Measurements from ENCODE around the gene BAAT. TPM values are rescaled to one million over a fixed set of nuclear protein-coding genes. Genes with fewer than 3 reads are reported as not detected.

BAAT gene
- total RNA-seq, 2 experiments from 2014 or later: not detected

- H3K27ac Mint-ChIP-seq: no peak overlapping the region
- peaks cover 37% of the 10 kb centered on the region for H3K4me1 Mint-ChIP-seq
- POLR2A ChIA-PET: no interaction called here
- H3K9me3 Mint-ChIP-seq: peaks cover 21% of the 10 kb centered on the region
- no peak overlapping the region for H3K4me3 Mint-ChIP-seq
- no peaks in the 10 kb centered on the region for H3K27me3 Mint-ChIP-seq
- H3K36me3 Mint-ChIP-seq (ENCODE audit: low read depth): peaks cover 75% of the 10 kb centered on the region
- CTCF ChIA-PET: no interaction called here
- no peak for DNase-seq
These were observed 8.3 kb upstream of the BAAT start for GRCh38 chr9:101393135-101393534.

DNA sequence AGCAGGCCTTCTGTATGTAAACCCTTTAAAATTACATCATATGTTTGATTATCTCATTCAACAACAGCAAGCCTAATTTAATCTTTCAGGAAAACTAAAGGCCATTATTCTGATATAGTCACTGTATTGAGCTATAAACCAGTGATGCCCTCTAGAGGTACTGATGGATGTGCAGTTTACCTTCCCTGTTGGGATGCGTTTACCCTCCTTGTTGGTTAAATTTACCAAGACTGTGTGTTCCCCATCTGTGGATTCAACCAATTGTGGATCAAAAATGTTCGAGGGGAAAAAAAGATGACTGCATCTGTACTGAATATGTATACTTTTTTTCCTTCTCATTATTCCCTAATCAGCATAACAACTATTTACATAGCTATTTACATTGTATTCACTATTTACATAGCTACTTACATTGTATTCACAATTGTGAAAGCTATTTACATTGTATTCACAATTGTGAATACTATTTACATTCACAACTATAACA lies 3.7 kb upstream of the BAAT start:
- no peak overlapping the region for H3K27ac Mint-ChIP-seq
- no peak overlapping the region for H3K4me3 Mint-ChIP-seq
- peaks cover 21% of the 10 kb centered on the region for H3K9me3 Mint-ChIP-seq
- DNase-seq: no peak
- CTCF ChIA-PET: interaction anchor here (0.5 to 2.3 kb wide), 7 partner anchors 11 to 707 kb away, joined by 3 to 16 read pairs (median 4); partner anchors contain the start of genes MRPL50 and ZNF189
- peaks cover 54% of the 10 kb centered on the region for H3K36me3 Mint-ChIP-seq (ENCODE audit: low read depth)
- H3K27me3 Mint-ChIP-seq: no peaks in the 10 kb centered on the region
- POLR2A ChIA-PET: interaction anchor here (1.9 kb wide), 1 partner anchor 10 kb away, joined by 8 read pairs; the partner anchor contains the start of genes MRPL50 and ZNF189
- peaks cover 10% of the 10 kb centered on the region for H3K4me1 Mint-ChIP-seq

DNA sequence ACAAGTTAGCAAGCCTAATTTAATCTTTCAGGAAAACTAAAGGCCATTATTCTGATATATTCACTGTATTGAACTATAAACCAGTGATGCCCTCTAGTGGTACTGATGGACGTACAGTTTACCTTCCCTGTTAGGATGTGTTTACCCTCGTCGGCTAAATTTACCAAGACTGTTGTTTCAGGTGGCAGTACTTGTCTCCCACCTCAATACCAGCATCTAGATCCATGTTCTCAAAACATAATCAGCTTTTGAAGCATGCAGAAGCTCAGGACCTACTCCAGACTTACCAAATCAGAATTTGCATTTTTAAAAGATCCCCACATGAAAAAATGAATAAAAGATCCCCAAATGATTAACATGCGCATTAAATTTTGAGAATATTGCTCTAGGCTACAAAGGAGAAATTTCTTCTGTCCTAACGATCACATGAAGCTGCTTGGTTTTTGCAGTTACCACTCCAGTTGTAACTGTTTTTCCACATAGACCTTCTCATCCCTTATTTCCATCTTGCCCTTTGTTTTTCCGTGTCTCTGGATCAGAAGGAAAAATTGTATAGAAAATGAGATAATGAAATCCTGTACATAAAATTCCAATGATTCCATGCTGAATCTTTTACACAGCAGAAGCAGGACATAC lies 3.2 kb upstream of the BAAT start:
- POLR2A ChIA-PET: interaction anchor here (1.9 kb wide), 1 partner anchor 10 kb away, joined by 8 read pairs; the partner anchor contains the start of genes MRPL50 and ZNF189
- H3K36me3 Mint-ChIP-seq (ENCODE audit: low read depth): peaks cover 51% of the 10 kb centered on the region
- DNase-seq: no peak
- H3K9me3 Mint-ChIP-seq: peaks cover 19% of the 10 kb centered on the region
- H3K27me3 Mint-ChIP-seq: peaks cover 2% of the 10 kb centered on the region
- CTCF ChIA-PET: interaction anchor here (0.5 to 2.3 kb wide), 7 partner anchors 10 to 706 kb away, joined by 3 to 16 read pairs (median 4); partner anchors contain the start of genes MRPL50 and ZNF189
- H3K4me1 Mint-ChIP-seq: peaks cover 8% of the 10 kb centered on the region
- H3K4me3 Mint-ChIP-seq: no peak overlapping the region
- H3K27ac Mint-ChIP-seq: no peak overlapping the region

DNA sequence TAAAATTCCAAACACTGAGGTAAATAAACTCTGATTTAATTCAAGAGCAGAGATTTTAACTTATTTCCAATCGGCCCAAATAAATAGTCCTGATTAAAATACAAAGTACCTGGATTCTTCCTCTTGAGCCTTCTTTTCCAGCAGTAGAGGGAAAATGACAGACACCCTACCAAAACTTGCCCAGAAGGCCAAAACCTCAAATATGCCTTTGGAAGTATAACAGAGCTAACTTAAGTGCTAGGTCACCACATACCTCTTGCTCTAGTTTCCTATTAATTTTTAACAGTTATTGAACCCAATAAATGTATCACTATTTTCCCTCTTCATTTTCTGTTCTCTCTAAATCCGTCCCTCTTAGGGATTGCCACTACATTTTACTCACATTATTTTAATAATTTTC lies 1.4 kb downstream of the BAAT start:
- ChIA-PET CTCF (no interaction called here), POLR2A (no interaction called here)
- H3K4me3 Mint-ChIP-seq: no peak overlapping the region
- no peak overlapping the region for H3K27ac Mint-ChIP-seq
- peaks cover 4% of the 10 kb centered on the region for H3K27me3 Mint-ChIP-seq
- no peaks in the 10 kb centered on the region for H3K4me1 Mint-ChIP-seq
- no peak for DNase-seq
- peaks cover 12% of the 10 kb centered on the region for H3K36me3 Mint-ChIP-seq (ENCODE audit: low read depth)
- peaks cover 9% of the 10 kb centered on the region for H3K9me3 Mint-ChIP-seq

DNA sequence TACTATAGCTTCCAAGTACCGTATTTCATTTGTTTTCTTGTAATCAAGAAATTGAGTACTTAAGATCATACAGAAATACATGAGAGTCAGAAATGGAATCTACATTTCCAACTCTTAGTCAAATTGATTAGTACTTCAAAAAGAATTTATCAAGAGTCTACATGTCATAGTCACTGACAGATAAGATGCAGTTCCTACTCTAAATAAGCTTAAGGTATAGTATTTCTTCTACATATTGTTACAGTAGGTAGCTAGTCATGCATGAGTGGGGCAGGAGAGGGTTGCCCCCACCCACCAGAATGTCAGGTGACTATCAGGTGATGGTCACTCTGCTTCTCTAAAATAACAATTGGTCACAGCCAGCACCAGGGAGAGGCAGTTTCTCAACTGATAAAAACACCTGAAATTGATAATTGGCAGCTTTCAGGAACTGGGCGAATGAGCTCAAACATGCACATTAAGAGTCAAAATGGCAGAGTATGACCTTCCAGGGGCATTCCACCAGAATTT lies 2.9 kb downstream of the BAAT start:
- peaks cover 9% of the 10 kb centered on the region for H3K9me3 Mint-ChIP-seq

GRCh38 chr9:101381118-101381517 lies 3.7 kb downstream of the BAAT start:
- Mint-ChIP-seq H3K4me1 (no peaks in the 10 kb centered on the region), H3K27ac (no peak overlapping the region), H3K27me3 (peaks cover 4% of the 10 kb centered on the region), H3K9me3 (peaks cover 8% of the 10 kb centered on the region), H3K36me3 (ENCODE audit: low read depth) (peaks cover 6% of the 10 kb centered on the region), H3K4me3 (no peak overlapping the region)
- ChIA-PET POLR2A (no interaction called here), CTCF (no interaction called here)
- no peak for DNase-seq

More for the DNA sequence above, 2.9 kb downstream of the BAAT start:
- no peak overlapping the region for H3K27ac Mint-ChIP-seq
- ChIA-PET POLR2A (no interaction called here), CTCF (interaction anchor here (0.6 kb wide), 1 partner anchor 12 kb away, joined by 4 read pairs; no protein-coding TSS in a partner anchor)
- peaks cover 6% of the 10 kb centered on the region for H3K36me3 Mint-ChIP-seq (ENCODE audit: low read depth)
- no peak for DNase-seq
- H3K27me3 Mint-ChIP-seq: peaks cover 4% of the 10 kb centered on the region
- no peaks in the 10 kb centered on the region for H3K4me1 Mint-ChIP-seq
- H3K4me3 Mint-ChIP-seq: no peak overlapping the region

DNA sequence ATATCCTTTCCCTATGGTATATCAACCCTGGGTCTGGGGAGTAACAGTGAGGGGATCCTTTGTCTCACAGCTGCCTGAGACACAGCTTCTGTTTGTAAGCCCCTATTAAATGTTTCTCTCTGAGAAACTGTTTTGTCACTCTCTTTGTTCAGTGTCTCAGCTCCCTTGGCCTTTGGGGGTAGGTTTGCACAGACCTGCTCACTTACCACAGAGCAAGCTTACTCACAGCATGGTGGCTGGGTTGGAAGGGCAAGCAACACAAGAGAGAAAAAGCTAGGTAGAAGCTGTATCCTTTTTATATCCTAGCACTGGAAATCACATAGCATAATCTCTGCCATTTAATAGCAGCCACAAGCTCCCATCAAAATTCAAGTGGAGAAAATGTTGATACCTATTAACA lies 4.5 kb downstream of the BAAT start:
- Mint-ChIP-seq H3K9me3 (peaks cover 8% of the 10 kb centered on the region), H3K36me3 (ENCODE audit: low read depth) (peaks cover 6% of the 10 kb centered on the region), H3K27me3 (peaks cover 7% of the 10 kb centered on the region), H3K4me1 (no peaks in the 10 kb centered on the region), H3K27ac (no peak overlapping the region), H3K4me3 (no peak overlapping the region)
- ChIA-PET CTCF (no interaction called here), POLR2A (no interaction called here)
- DNase-seq: no peak

GRCh38 chr9:101376111-101376848 lies 8.5 kb downstream of the BAAT start:
- no peak overlapping the region for H3K4me3 Mint-ChIP-seq
- CTCF ChIA-PET: no interaction called here
- DNase-seq: no peak

DNA sequence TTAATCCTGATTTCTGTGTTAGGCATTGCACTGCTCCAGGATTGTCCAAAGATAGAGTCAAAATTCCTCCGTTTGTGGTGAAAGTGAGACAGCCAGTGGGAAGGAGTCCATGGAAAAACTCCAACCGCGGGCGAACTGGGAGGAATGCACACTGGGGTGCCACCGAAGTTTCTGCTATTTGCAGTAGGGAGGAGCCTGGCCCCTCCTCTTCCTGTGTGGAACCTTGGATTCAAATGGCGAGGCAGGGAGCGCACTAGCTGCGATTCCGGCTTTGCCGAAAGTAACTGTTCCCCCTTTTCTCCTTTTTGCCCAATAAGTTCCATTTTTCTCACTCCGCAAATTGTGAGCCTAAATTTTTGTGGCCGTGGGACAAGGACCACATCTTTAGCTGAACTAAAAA lies 9.3 kb downstream of the BAAT start:
- H3K4me3 Mint-ChIP-seq: no peak overlapping the region
- H3K36me3 Mint-ChIP-seq (ENCODE audit: low read depth): no peaks in the 10 kb centered on the region
- peaks cover 2% of the 10 kb centered on the region for H3K9me3 Mint-ChIP-seq
- ChIA-PET CTCF (no interaction called here), POLR2A (no interaction called here)
- H3K27ac Mint-ChIP-seq: no peak overlapping the region
- H3K4me1 Mint-ChIP-seq: no peaks in the 10 kb centered on the region
- DNase-seq: no peak
- peaks cover 6% of the 10 kb centered on the region for H3K27me3 Mint-ChIP-seq

More at GRCh38 chr9:101376111-101376848, 8.5 kb downstream of the BAAT start:
- Mint-ChIP-seq H3K36me3 (ENCODE audit: low read depth) (no peaks in the 10 kb centered on the region), H3K9me3 (peaks cover 2% of the 10 kb centered on the region), H3K4me1 (no peaks in the 10 kb centered on the region), H3K27ac (no peak overlapping the region), H3K27me3 (peaks cover 6% of the 10 kb centered on the region)
- POLR2A ChIA-PET: no interaction called here

- DNase-seq: no peak
- Mint-ChIP-seq H3K27me3 (peaks cover 4% of the 10 kb centered on the region), H3K36me3 (ENCODE audit: low read depth) (no peaks in the 10 kb centered on the region), H3K27ac (no peak overlapping the region), H3K9me3 (no peaks in the 10 kb centered on the region), H3K4me3 (no peak overlapping the region), H3K4me1 (no peaks in the 10 kb centered on the region)
- POLR2A ChIA-PET: no interaction called here
- CTCF ChIA-PET: interaction anchor here (1.0 kb wide), 1 partner anchor 16 kb away, joined by 5 read pairs; no protein-coding TSS in a partner anchor
These were observed 12.3 kb downstream of the BAAT start for GRCh38 chr9:101372327-101373118.

DNA sequence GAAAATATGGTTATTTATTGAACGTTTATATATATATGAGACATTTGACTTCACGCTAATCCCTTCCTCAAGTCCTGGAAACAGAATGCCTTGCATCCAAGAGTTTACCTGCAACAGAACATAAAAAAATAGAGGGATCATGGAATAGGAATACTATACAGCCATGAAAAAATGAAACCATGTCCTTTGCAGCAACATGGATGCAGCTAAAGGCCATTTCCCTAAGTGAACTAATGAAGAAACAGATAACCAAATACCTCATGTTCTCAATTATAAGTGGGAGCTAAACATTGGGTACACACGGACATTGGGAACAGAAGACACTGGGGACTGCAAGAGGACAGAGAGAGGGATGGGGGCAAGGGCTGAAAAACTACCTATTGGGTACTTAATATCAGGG lies 13.0 kb downstream of the BAAT start:
- Mint-ChIP-seq H3K4me1 (no peaks in the 10 kb centered on the region), H3K9me3 (no peaks in the 10 kb centered on the region), H3K27ac (no peak overlapping the region), H3K27me3 (peaks cover 4% of the 10 kb centered on the region), H3K36me3 (ENCODE audit: low read depth) (no peaks in the 10 kb centered on the region), H3K4me3 (no peak overlapping the region)
- POLR2A ChIA-PET: no interaction called here
- DNase-seq: no peak
- CTCF ChIA-PET: no interaction called here

GRCh38 chr9:101369884-101370531 lies 14.8 kb downstream of the BAAT start:
- Mint-ChIP-seq H3K27me3 (no peaks in the 10 kb centered on the region), H3K36me3 (ENCODE audit: low read depth) (no peaks in the 10 kb centered on the region), H3K4me1 (no peaks in the 10 kb centered on the region), H3K4me3 (no peak overlapping the region), H3K27ac (no peak overlapping the region), H3K9me3 (no peaks in the 10 kb centered on the region)
- no peak for DNase-seq
- POLR2A ChIA-PET: no interaction called here
- CTCF ChIA-PET: interaction anchor here (0.6 kb wide), 1 partner anchor 963 kb away, joined by 3 read pairs; no protein-coding TSS in a partner anchor
